ENCODE results near the gene SRPRB.

DNA sequence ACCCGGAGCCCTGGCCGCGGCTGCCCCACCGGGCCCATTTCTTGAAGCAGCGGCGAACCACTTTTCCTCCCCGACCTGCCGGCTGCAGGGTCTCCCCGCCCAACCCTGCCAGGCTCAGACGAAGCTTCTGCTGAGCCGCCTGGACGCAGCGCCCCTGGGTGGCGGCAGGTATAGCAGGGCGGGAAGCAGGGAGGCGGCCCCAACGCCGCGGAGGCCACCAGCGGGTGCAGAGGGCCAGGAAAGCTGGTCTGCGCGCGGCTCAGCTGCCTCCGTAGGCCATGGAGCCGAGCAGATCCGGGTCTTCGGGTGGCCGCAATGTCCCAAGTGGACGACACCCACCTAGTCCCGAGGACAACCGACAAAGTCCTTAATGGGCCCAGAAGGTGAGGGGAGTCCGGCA is 21.9 kb upstream of the SRPRB start:
- TF ChIP-seq, protein P1, sequence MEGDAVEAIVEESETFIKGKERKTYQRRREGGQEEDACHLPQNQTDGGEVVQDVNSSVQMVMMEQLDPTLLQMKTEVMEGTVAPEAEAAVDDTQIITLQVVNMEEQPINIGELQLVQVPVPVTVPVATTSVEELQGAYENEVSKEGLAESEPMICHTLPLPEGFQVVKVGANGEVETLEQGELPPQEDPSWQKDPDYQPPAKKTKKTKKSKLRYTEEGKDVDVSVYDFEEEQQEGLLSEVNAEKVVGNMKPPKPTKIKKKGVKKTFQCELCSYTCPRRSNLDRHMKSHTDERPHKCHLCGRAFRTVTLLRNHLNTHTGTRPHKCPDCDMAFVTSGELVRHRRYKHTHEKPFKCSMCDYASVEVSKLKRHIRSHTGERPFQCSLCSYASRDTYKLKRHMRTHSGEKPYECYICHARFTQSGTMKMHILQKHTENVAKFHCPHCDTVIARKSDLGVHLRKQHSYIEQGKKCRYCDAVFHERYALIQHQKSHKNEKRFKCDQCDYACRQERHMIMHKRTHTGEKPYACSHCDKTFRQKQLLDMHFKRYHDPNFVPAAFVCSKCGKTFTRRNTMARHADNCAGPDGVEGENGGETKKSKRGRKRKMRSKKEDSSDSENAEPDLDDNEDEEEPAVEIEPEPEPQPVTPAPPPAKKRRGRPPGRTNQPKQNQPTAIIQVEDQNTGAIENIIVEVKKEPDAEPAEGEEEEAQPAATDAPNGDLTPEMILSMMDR (IDR thresholded peaks at IDR 0.05; ENCODE audit: insufficient read depth, low read length): no peak
- TF ChIP-seq GABPA (IDR thresholded peaks at IDR 0.05; ENCODE audit: low read depth) (no peak), POLR2AphosphoS5 (IDR thresholded peaks at IDR 0.05; ENCODE audit: low read depth) (no peak), SPI1 (IDR thresholded peaks at IDR 0.05; ENCODE audit: borderline replicate concordance, low read depth) (no peak)

Measured in HL-60 (cell line).